Skeletal muscle satellite cell (primary cell): ENCODE measurements around the gene TFF1.

Source experiments
- H3K27me3 ChIP-seq: 2 replicates; pipeline ENCODE4 v1.7.0; 2013; ENCODE audit warnings: low read length; ENCODE audit not compliant: control insufficient read depth, insufficient read depth
- H3K36me3 ChIP-seq: 2 replicates; pipeline ENCODE4 v1.7.0; 2013; ENCODE audit warnings: mild to moderate bottlenecking, control low read depth, low read length; ENCODE audit not compliant: insufficient read depth
- H3K4me1 ChIP-seq: 2 replicates; pipeline ENCODE4 v1.7.0; 2013; ENCODE audit warnings: low read length; ENCODE audit not compliant: control insufficient read depth, insufficient read depth
- H3K4me2 ChIP-seq: 2 replicates; pipeline ENCODE4 v1.7.0; 2013; ENCODE audit warnings: mild to moderate bottlenecking, low read length
- H3K4me3 ChIP-seq: 2 replicates; pipeline ENCODE4 v1.7.0; 2013; ENCODE audit warnings: low read length
- H3K9ac ChIP-seq: 2 replicates; pipeline ENCODE4 v1.7.0; 2013; ENCODE audit warnings: mild to moderate bottlenecking, low read depth, low read length, moderate library complexity
- H3K9me3 ChIP-seq: replicated peaks from 2 replicates; pipeline ENCODE4 v1.7.0; 2013; ENCODE audit warnings: mild to moderate bottlenecking, control low read depth, low read length

The TFF1 gene

GRCh38 chr21:42356046-42356445 lies 10.3 kb downstream of the TFF1 start:
- H3K27me3 ChIP-seq = no peaks in the 10 kb centered on the region
- no peak overlapping the region for H3K4me3 ChIP-seq
- no peak overlapping the region for H3K9ac ChIP-seq
- no peaks in the 10 kb centered on the region for H3K9me3 ChIP-seq
- H3K36me3 ChIP-seq = no peaks in the 10 kb centered on the region
- no peaks in the 10 kb centered on the region for H3K4me1 ChIP-seq
- no peak overlapping the region for H3K4me2 ChIP-seq

GRCh38 chr21:42353623-42354022 lies 12.7 kb downstream of the TFF1 start:
- Histone ChIP-seq H3K4me2 (no peak overlapping the region), H3K36me3 (no peaks in the 10 kb centered on the region), H3K9me3 (no peaks in the 10 kb centered on the region), H3K27me3 (no peaks in the 10 kb centered on the region), H3K9ac (no peak overlapping the region), H3K4me3 (no peak overlapping the region), H3K4me1 (no peaks in the 10 kb centered on the region)

GRCh38 chr21:42352441-42353095 lies 13.8 kb downstream of the TFF1 start:
- H3K27me3 ChIP-seq = no peaks in the 10 kb centered on the region
- no peak overlapping the region for H3K4me2 ChIP-seq
- H3K4me3 ChIP-seq = no peak overlapping the region
- H3K4me1 ChIP-seq = no peaks in the 10 kb centered on the region
- no peak overlapping the region for H3K9ac ChIP-seq
- no peaks in the 10 kb centered on the region for H3K36me3 ChIP-seq
- no peaks in the 10 kb centered on the region for H3K9me3 ChIP-seq

- Histone ChIP-seq H3K4me2 (no peak overlapping the region), H3K4me3 (no peak overlapping the region), H3K36me3 (no peaks in the 10 kb centered on the region), H3K27me3 (no peaks in the 10 kb centered on the region), H3K9me3 (no peaks in the 10 kb centered on the region), H3K9ac (no peak overlapping the region), H3K4me1 (no peaks in the 10 kb centered on the region)
These were observed 14.5 kb downstream of the TFF1 start for GRCh38 chr21:42351626-42352440.

GRCh38 chr21:42350927-42351426 lies 15.4 kb downstream of the TFF1 start, which contains the start of gene TFF2:
Gene TFF2, minus strand, starts transcription at chr21:42350994. Its CDS starts 37 bp downstream, at chr21:42350957.
- no peak within 1 kb of the TSS for H3K4me2 ChIP-seq
- H3K4me3 ChIP-seq = no peak within 1 kb of the TSS
- H3K9ac ChIP-seq = no peak within 1 kb of the TSS
- H3K9me3 ChIP-seq = no peaks in the 10 kb centered on the region
- H3K4me1 ChIP-seq = no peaks in the 10 kb centered on the region
- no peaks in the 10 kb centered on the region for H3K27me3 ChIP-seq
- H3K36me3 ChIP-seq = no peaks in the 10 kb centered on the region

GRCh38 chr21:42350318-42350910 lies 15.9 kb downstream of the TFF1 start:
- H3K4me3 ChIP-seq = no peak overlapping the region
- H3K36me3 ChIP-seq = no peaks in the 10 kb centered on the region
- H3K27me3 ChIP-seq = no peaks in the 10 kb centered on the region
- no peak overlapping the region for H3K4me2 ChIP-seq
- H3K9ac ChIP-seq = no peak overlapping the region
- H3K4me1 ChIP-seq = no peaks in the 10 kb centered on the region
- no peaks in the 10 kb centered on the region for H3K9me3 ChIP-seq

- H3K9ac ChIP-seq = no peak overlapping the region
- H3K27me3 ChIP-seq = no peaks in the 10 kb centered on the region
- no peak overlapping the region for H3K4me2 ChIP-seq
- no peaks in the 10 kb centered on the region for H3K4me1 ChIP-seq
- no peak overlapping the region for H3K4me3 ChIP-seq
- no peaks in the 10 kb centered on the region for H3K36me3 ChIP-seq
- H3K9me3 ChIP-seq = no peaks in the 10 kb centered on the region
These were observed 16.7 kb downstream of the TFF1 start for GRCh38 chr21:42349420-42350317.

- no peaks in the 10 kb centered on the region for H3K27me3 ChIP-seq
- no peak overlapping the region for H3K4me2 ChIP-seq
- no peaks in the 10 kb centered on the region for H3K4me1 ChIP-seq
These were observed 17.6 kb downstream of the TFF1 start for GRCh38 chr21:42348762-42349161.

GRCh38 chr21:42347601-42348327 lies 18.6 kb downstream of the TFF1 start:
- H3K4me2 ChIP-seq = no peak overlapping the region
- H3K4me3 ChIP-seq = no peak overlapping the region
- no peak overlapping the region for H3K9ac ChIP-seq
- no peaks in the 10 kb centered on the region for H3K9me3 ChIP-seq
- no peaks in the 10 kb centered on the region for H3K27me3 ChIP-seq
- H3K4me1 ChIP-seq = no peaks in the 10 kb centered on the region
- no peaks in the 10 kb centered on the region for H3K36me3 ChIP-seq

More at GRCh38 chr21:42348762-42349161, 17.6 kb downstream of the TFF1 start:
- H3K36me3 ChIP-seq = no peaks in the 10 kb centered on the region
- no peak overlapping the region for H3K9ac ChIP-seq
- no peaks in the 10 kb centered on the region for H3K9me3 ChIP-seq
- H3K4me3 ChIP-seq = no peak overlapping the region

GRCh38 chr21:42346866-42347600 lies 19.3 kb downstream of the TFF1 start:
- H3K36me3 ChIP-seq = no peaks in the 10 kb centered on the region
- H3K27me3 ChIP-seq = no peaks in the 10 kb centered on the region

More at GRCh38 chr21:42346866-42347600, 19.3 kb downstream of the TFF1 start:
- no peak overlapping the region for H3K4me3 ChIP-seq
- H3K9ac ChIP-seq = no peak overlapping the region
- no peak overlapping the region for H3K4me2 ChIP-seq
- H3K9me3 ChIP-seq = no peaks in the 10 kb centered on the region
- no peaks in the 10 kb centered on the region for H3K4me1 ChIP-seq
